Measurements from ENCODE around the gene SLC22A31. TPM values are rescaled to one million over a fixed set of nuclear protein-coding genes. Genes with fewer than 3 reads are reported as not detected.

The SLC22A31 gene
- polyA plus RNA-seq, 1 experiment, result 0.25 TPM

GRCh38 chr16:89178453-89179147 is 21.7 kb downstream of the SLC22A31 start:
- peaks cover 4% of the 10 kb centered on the region; the same call in 1 of the 2 replicates for H3K9me3 ChIP-seq (ENCODE audit: control insufficient read depth, insufficient read depth, low read length)
- POLR2A ChIA-PET, result no interaction called here
- H3K4me3 ChIP-seq (ENCODE audit: low read depth, low read length), result no peak overlapping the region
- peaks cover 47% of the 10 kb centered on the region for H3K27me3 ChIP-seq (ENCODE audit: control insufficient read depth, insufficient read depth, low read length)
- H3K27ac ChIP-seq (ENCODE audit: low read depth, low read length), result no peak overlapping the region
- no peak for DNase-seq (ENCODE audit: low read depth, low spot score)
- no peak for TF ChIP-seq CTCF (IDR thresholded peaks at IDR 0.05; ENCODE audit: low read depth, low read length)
- CTCF ChIA-PET, result interaction anchor here (1.8 kb wide), 1 partner anchor 11 kb away, joined by 4 read pairs; no protein-coding TSS in a partner anchor

DNA sequence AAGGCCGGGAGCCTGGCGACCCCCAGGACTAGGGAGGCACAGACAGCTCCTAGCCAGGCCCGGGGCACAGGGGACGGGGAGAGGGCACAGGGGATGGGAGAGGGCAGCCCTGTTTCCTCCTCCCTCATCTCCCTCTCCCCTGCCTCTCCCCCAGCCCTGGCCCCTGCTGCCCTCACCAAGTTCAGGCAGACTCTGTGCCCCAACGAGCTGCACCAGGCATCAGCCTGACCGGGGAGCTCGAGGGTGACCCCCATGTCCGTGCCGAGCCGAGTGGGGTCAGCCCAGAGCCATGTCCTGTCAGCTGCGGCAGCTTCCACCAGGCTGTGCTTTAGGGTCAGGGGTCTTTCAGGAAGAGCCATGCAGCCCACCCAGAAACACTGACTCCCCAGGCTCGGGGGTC is 22.8 kb downstream of the SLC22A31 start:
- Histone ChIP-seq H3K4me3 (ENCODE audit: low read depth, low read length) (no peak overlapping the region), H3K27ac (ENCODE audit: low read depth, low read length) (no peak overlapping the region), H3K27me3 (ENCODE audit: control insufficient read depth, insufficient read depth, low read length) (peaks cover 53% of the 10 kb centered on the region), H3K9me3 (ENCODE audit: control insufficient read depth, insufficient read depth, low read length) (peaks cover 4% of the 10 kb centered on the region; the same call in 1 of the 2 replicates)
- no peak for TF ChIP-seq CTCF (IDR thresholded peaks at IDR 0.05; ENCODE audit: low read depth, low read length)
- DNase-seq (ENCODE audit: low read depth, low spot score), result no peak
- POLR2A ChIA-PET, result interaction anchor here (1.7 kb wide), 1 partner anchor 15 kb away, joined by 3 read pairs; no protein-coding TSS in a partner anchor
- CTCF ChIA-PET, result interaction anchor here (2.0 kb wide), 1 partner anchor 10 kb away, joined by 9 read pairs; no protein-coding TSS in a partner anchor

- POLR2A ChIA-PET, result interaction anchor here (1.7 kb wide), 1 partner anchor 16 kb away, joined by 3 read pairs; no protein-coding TSS in a partner anchor
These were observed 23.6 kb downstream of the SLC22A31 start for GRCh38 chr16:89176717-89177116.

DNA sequence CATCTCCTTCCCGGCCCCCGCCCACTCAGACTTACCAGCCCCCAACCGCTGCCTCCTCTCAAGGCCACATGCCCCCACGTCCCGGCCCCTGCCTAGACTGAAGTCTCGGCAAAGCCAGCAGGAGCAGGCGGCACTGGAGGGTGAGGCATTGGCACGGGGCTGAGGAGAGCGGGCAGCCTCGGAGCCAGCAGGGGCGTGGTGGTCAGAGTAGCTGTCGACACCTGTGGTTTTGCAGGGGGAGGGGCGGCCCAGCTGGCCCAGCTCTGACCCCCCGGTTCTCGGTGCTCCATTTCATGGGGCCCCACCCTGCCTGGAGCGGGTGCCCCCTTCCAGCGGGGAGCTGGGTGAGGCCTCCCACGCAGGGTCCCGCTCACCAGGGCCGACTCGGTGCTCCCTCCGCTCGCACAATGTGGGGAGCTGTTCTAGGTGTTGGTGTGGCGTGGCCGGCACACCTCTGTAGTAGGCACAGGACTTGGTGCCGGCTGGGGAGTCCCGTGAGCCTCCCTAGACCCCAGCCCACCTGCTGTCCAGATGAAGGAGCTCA is 24.1 kb downstream of the SLC22A31 start:
- H3K9me3 ChIP-seq (ENCODE audit: control insufficient read depth, insufficient read depth, low read length), result peaks cover 4% of the 10 kb centered on the region; the same call in 1 of the 2 replicates
- H3K27ac ChIP-seq (ENCODE audit: low read depth, low read length), result no peak overlapping the region
- H3K4me3 ChIP-seq (ENCODE audit: low read depth, low read length), result no peak overlapping the region
- H3K27me3 ChIP-seq (ENCODE audit: control insufficient read depth, insufficient read depth, low read length), result peaks cover 64% of the 10 kb centered on the region
- CTCF ChIA-PET, result interaction anchor here (1.1 to 2.0 kb wide), 2 partner anchors 9 to 433 kb away, joined by 3 to 9 read pairs; no protein-coding TSS in a partner anchor
- TF ChIP-seq CTCF (IDR thresholded peaks at IDR 0.05; ENCODE audit: low read depth, low read length), result no peak
- no peak for DNase-seq (ENCODE audit: low read depth, low spot score)
- POLR2A ChIA-PET, result interaction anchor here (1.7 kb wide), 1 partner anchor 16 kb away, joined by 3 read pairs; no protein-coding TSS in a partner anchor

More at GRCh38 chr16:89176717-89177116, 23.6 kb downstream of the SLC22A31 start:
- CTCF ChIA-PET, result interaction anchor here (1.1 to 2.0 kb wide), 2 partner anchors 9 to 433 kb away, joined by 3 to 9 read pairs; no protein-coding TSS in a partner anchor
- TF ChIP-seq CTCF (IDR thresholded peaks at IDR 0.05; ENCODE audit: low read depth, low read length), result no peak
- Histone ChIP-seq H3K4me3 (ENCODE audit: low read depth, low read length) (no peak overlapping the region), H3K27me3 (ENCODE audit: control insufficient read depth, insufficient read depth, low read length) (peaks cover 61% of the 10 kb centered on the region), H3K9me3 (ENCODE audit: control insufficient read depth, insufficient read depth, low read length) (peaks cover 4% of the 10 kb centered on the region; the same call in 1 of the 2 replicates), H3K27ac (ENCODE audit: low read depth, low read length) (no peak overlapping the region)
- no peak for DNase-seq (ENCODE audit: low read depth, low spot score)

Measured in AG04450 (cell line).